Osteocyte (in vitro differentiated cells): ENCODE data around the gene CTDSPL2. TPM values are rescaled to one million over a fixed set of nuclear protein-coding genes. Genes with fewer than 3 reads are reported as not detected.

Experiments
- DNase-seq: peaks from one replicate; pipeline ENCODE4 v3.0.0; 2021; ENCODE audit warnings: mixed read lengths; ENCODE audit not compliant: unreplicated experiment; ENCODE audit errors: extremely low spot score
- H3K27ac Mint-ChIP-seq: one replicate; pipeline ENCODE4 v1.8.0; 2021; ENCODE audit warnings: mild to moderate bottlenecking, mixed read lengths; ENCODE audit not compliant: unreplicated experiment
- H3K27me3 Mint-ChIP-seq: one replicate; pipeline ENCODE4 v1.8.0; 2021; ENCODE audit warnings: mixed read lengths; ENCODE audit not compliant: unreplicated experiment
- H3K36me3 Mint-ChIP-seq: one replicate; pipeline ENCODE4 v1.8.0; 2021; ENCODE audit warnings: mixed read lengths; ENCODE audit not compliant: unreplicated experiment
- H3K4me1 Mint-ChIP-seq: one replicate; pipeline ENCODE4 v1.8.0; 2021; ENCODE audit warnings: mixed read lengths; ENCODE audit not compliant: unreplicated experiment
- H3K4me3 Mint-ChIP-seq: one replicate; pipeline ENCODE4 v1.8.0; 2021; ENCODE audit warnings: mild to moderate bottlenecking, moderate library complexity, mixed read lengths; ENCODE audit not compliant: unreplicated experiment
- H3K9me3 Mint-ChIP-seq: one replicate; pipeline ENCODE4 v1.8.0; 2021; ENCODE audit warnings: mixed read lengths; ENCODE audit not compliant: unreplicated experiment
- total RNA-seq: library from RNA; stranded (reverse); gene quantifications from 2 replicates; pipeline ENCODE4 v1.2.1, GENCODE V29; 2021
- TF ChIP-seq, protein P1 (sequence below): fragments of 200-600 bp; sonication (generic); IDR thresholded peaks from 2 replicates; pipeline ENCODE4 v1.5.0; 2021; ENCODE audit warnings: antibody characterized with exemption, mild to moderate bottlenecking, moderate library complexity

The CTDSPL2 gene
- total RNA-seq, 1 donor from 2014 or later: 53.3 TPM

- no peak for DNase-seq
- peaks cover 22% of the 10 kb centered on the region for H3K36me3 Mint-ChIP-seq
- no peaks in the 10 kb centered on the region for H3K9me3 Mint-ChIP-seq
- TF ChIP-seq, protein P1, sequence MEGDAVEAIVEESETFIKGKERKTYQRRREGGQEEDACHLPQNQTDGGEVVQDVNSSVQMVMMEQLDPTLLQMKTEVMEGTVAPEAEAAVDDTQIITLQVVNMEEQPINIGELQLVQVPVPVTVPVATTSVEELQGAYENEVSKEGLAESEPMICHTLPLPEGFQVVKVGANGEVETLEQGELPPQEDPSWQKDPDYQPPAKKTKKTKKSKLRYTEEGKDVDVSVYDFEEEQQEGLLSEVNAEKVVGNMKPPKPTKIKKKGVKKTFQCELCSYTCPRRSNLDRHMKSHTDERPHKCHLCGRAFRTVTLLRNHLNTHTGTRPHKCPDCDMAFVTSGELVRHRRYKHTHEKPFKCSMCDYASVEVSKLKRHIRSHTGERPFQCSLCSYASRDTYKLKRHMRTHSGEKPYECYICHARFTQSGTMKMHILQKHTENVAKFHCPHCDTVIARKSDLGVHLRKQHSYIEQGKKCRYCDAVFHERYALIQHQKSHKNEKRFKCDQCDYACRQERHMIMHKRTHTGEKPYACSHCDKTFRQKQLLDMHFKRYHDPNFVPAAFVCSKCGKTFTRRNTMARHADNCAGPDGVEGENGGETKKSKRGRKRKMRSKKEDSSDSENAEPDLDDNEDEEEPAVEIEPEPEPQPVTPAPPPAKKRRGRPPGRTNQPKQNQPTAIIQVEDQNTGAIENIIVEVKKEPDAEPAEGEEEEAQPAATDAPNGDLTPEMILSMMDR: no peak
- peaks cover 8% of the 10 kb centered on the region for H3K4me1 Mint-ChIP-seq
- H3K27me3 Mint-ChIP-seq: no peaks in the 10 kb centered on the region
- no peak overlapping the region for H3K27ac Mint-ChIP-seq
- H3K4me3 Mint-ChIP-seq: no peak overlapping the region
Observed at GRCh38 chr15:44495562-44495961, 68.1 kb downstream of the CTDSPL2 start.

- Mint-ChIP-seq H3K27ac (no peak overlapping the region), H3K4me1 (no peaks in the 10 kb centered on the region), H3K27me3 (no peaks in the 10 kb centered on the region), H3K4me3 (no peak overlapping the region), H3K9me3 (no peaks in the 10 kb centered on the region), H3K36me3 (peaks cover 22% of the 10 kb centered on the region)
- TF ChIP-seq, protein P1: no peak
- no peak for DNase-seq
Observed at GRCh38 chr15:44500555-44500954, 73.1 kb downstream of the CTDSPL2 start.

- Mint-ChIP-seq H3K27me3 (no peaks in the 10 kb centered on the region), H3K4me1 (no peaks in the 10 kb centered on the region), H3K9me3 (no peaks in the 10 kb centered on the region), H3K36me3 (peaks cover 17% of the 10 kb centered on the region), H3K4me3 (no peak overlapping the region), H3K27ac (no peak overlapping the region)
- no peak for DNase-seq
- TF ChIP-seq, protein P1: peak; percentile 76
Observed at GRCh38 chr15:44501768-44502366, 74.4 kb downstream of the CTDSPL2 start.

DNA sequence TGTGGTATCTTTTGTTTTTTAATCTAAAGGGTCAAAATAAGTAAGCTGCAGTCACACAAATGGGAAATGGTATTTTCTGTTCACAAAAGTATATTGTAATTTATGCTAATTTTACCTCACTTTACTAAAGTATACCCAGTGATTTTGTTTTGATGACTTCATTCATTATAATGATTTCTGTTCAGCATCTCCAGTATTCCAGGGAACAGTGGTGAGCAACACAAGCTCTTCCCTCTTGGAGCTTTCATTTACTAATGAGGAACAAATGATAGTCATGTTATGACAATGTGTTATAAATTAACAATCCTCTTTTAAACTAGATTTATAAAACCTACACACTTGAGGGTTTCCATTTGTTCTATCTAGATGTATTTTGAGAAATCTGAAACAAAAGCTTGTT lies 89.0 kb downstream of the CTDSPL2 start:
- no peaks in the 10 kb centered on the region for H3K27me3 Mint-ChIP-seq
- TF ChIP-seq, protein P1: no peak
- peaks cover 22% of the 10 kb centered on the region for H3K36me3 Mint-ChIP-seq
- H3K9me3 Mint-ChIP-seq: no peaks in the 10 kb centered on the region
- H3K4me3 Mint-ChIP-seq: no peak overlapping the region
- no peak for DNase-seq
- no peaks in the 10 kb centered on the region for H3K4me1 Mint-ChIP-seq
- no peak overlapping the region for H3K27ac Mint-ChIP-seq

- no peak overlapping the region for H3K4me3 Mint-ChIP-seq
- no peak overlapping the region for H3K27ac Mint-ChIP-seq
- H3K36me3 Mint-ChIP-seq: peaks cover 29% of the 10 kb centered on the region
- TF ChIP-seq, protein P1: no peak
- no peaks in the 10 kb centered on the region for H3K9me3 Mint-ChIP-seq
- H3K27me3 Mint-ChIP-seq: no peaks in the 10 kb centered on the region
- H3K4me1 Mint-ChIP-seq: no peaks in the 10 kb centered on the region
- no peak for DNase-seq
Observed at GRCh38 chr15:44519537-44519936, 92.1 kb downstream of the CTDSPL2 start.
